Transverse colon (tissue), 4 donors: ENCODE data around the gene OR10S1. TPM values are rescaled to one million over a fixed set of nuclear protein-coding genes. Genes with fewer than 3 reads are reported as not detected.

ENCODE experiments used
- DNase-seq: peaks from one replicate; pipeline ENCODE4 v3.0.0-alpha.2; 2019
- H3K27ac ChIP-seq, 4 donors: fragments of 200-600 bp; sonication (generic); 2 replicates each; pipeline ENCODE4 v1.5.1; 2016 to 2018; ENCODE audit warnings: inconsistent platforms in 4 of 4
- H3K27me3 ChIP-seq: fragments of 200-600 bp; sonication (generic); 2 replicates; pipeline ENCODE4 v1.5.1; 2017; ENCODE audit warnings: inconsistent platforms
- H3K36me3 ChIP-seq, 4 donors: fragments of 200-600 bp; sonication (generic); 2 replicates each; pipeline ENCODE4 v1.5.1; 2017 to 2019; ENCODE audit warnings: inconsistent platforms in 4 of 4
- H3K4me1 ChIP-seq, 4 donors: fragments of 200-600 bp; sonication (generic); 2 replicates each; pipeline ENCODE4 v1.5.1; 2017 to 2020; ENCODE audit warnings: inconsistent platforms in 4 of 4
- H3K4me3 ChIP-seq, 4 donors: fragments of 200-600 bp; sonication (generic); 1 replicate in 1 of 4; 2 replicates in 3 of 4; pipeline versions ENCODE4 v1.5.1 to v1.6.1; 2017 to 2019; ENCODE audit warnings: inconsistent platforms in 4 of 4
- H3K9me3 ChIP-seq, 2 donors: fragments of 200-600 bp; sonication (generic); 2 replicates each; pipeline ENCODE4 v1.5.1; 2017 to 2019; ENCODE audit warnings: inconsistent platforms in 2 of 2
- EP300 ChIP-seq: sonication (generic); formaldehyde crosslinking; IDR thresholded peaks from one replicate; pipeline ENCODE4 v1.6.1; 2017; ENCODE audit warnings: antibody characterized with exemption, low read depth
- POLR2A ChIP-seq: fragments of 450-650 bp; IDR thresholded peaks from one replicate; pipeline ENCODE4 v1.6.1; 2016; ENCODE audit warnings: antibody characterized with exemption, mild to moderate bottlenecking, moderate library complexity
- POLR2AphosphoS5 ChIP-seq, 3 donors: sonication (generic); formaldehyde crosslinking; IDR thresholded peaks; one replicate each; pipeline ENCODE4 v1.6.1; 2016; ENCODE audit warnings: antibody characterized with exemption in 3 of 3
- WGBS, 2 donors: methylation state at CpG; one replicate each; pipeline ENCODE4 v1.1.5; 2018; ENCODE audit warnings: low coverage in 1 of 2; 5-methylcytosine and 5-hydroxymethylcytosine counted together
- in situ Hi-C, 4 donors: fragments of 200-750 bp; cut with MboI; loops; one replicate each; pipeline versions ENCODE4 v1.15.0 to v1.15.1; 2017; ENCODE audit warnings: low sequenced_read_pairs in 3 of 4, low pct_ligation_motif_present in 1 of 4, low pct_unique_long_range_greater_than_20kb in 1 of 4
- intact Hi-C: fragments of 100-400 bp; cut with DNase I; formaldehyde crosslinking; loops from one replicate; pipeline ENCODE4 v1.15.1; 2023; ENCODE audit warnings: low total_unique reads
- total RNA-seq, 4 donors: library from RNA; depleted of rRNA; stranded (reverse); fragments of >200 nt; gene quantifications; one replicate each; pipeline ENCODE4 v1.1.0, GENCODE V29; 2016
- TF ChIP-seq, protein P1 (sequence below), 5 experiments: fragments of 200-600 bp in 3 of 5; fragments of 450-650 bp in 2 of 5; sonication (generic) in 3 of 5; IDR thresholded peaks; 1 replicate in 2 of 5; 2 replicates in 3 of 5; pipeline ENCODE4 v1.5.1; 2016 to 2017; ENCODE audit warnings: antibody characterized with exemption in 5 of 5, inconsistent platforms in 3 of 5, mild to moderate bottlenecking in 2 of 5, moderate library complexity in 1 of 5

OR10S1 gene
- total RNA-seq, 4 donors from 2014 or later: not detected

DNA sequence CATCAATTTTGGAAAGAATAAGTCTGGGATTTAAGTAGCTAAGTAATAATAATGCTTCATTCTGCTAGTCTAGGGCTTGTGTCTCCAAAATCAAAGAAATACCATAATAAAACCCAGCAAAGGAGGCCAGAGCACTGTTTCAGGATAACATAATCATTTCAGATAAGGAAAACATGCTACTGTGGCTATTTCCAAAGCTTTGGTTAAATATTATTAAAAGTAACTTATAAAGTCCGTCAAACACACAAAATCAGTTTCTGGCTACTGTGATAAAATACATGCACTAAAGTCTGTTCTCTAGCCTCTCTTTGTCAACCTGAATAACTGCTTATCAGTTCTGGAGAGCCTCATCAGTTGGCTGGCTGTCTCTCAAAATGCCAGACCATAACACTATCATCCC lies 32.4 kb downstream of the OR10S1 start:
- TF ChIP-seq, protein P1, sequence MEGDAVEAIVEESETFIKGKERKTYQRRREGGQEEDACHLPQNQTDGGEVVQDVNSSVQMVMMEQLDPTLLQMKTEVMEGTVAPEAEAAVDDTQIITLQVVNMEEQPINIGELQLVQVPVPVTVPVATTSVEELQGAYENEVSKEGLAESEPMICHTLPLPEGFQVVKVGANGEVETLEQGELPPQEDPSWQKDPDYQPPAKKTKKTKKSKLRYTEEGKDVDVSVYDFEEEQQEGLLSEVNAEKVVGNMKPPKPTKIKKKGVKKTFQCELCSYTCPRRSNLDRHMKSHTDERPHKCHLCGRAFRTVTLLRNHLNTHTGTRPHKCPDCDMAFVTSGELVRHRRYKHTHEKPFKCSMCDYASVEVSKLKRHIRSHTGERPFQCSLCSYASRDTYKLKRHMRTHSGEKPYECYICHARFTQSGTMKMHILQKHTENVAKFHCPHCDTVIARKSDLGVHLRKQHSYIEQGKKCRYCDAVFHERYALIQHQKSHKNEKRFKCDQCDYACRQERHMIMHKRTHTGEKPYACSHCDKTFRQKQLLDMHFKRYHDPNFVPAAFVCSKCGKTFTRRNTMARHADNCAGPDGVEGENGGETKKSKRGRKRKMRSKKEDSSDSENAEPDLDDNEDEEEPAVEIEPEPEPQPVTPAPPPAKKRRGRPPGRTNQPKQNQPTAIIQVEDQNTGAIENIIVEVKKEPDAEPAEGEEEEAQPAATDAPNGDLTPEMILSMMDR (IDR thresholded peaks at IDR 0.05): no peak
- TF ChIP-seq POLR2AphosphoS5 (IDR thresholded peaks at IDR 0.05): no peak
- intact Hi-C loops (no loop called here), in situ Hi-C loops (no loop called here)
- H3K4me1 ChIP-seq: no peaks in the 10 kb centered on the region
- no peak for DNase-seq
- WGBS, 2 donors: 24 to 57% methylated on average over 1 of the region's 1 CpG
- H3K27ac ChIP-seq: no peak overlapping the region
- H3K9me3 ChIP-seq: no peaks in the 10 kb centered on the region
- no peak overlapping the region for H3K4me3 ChIP-seq
- H3K27me3 ChIP-seq: no peaks in the 10 kb centered on the region
- H3K36me3 ChIP-seq: no peaks in the 10 kb centered on the region

DNA sequence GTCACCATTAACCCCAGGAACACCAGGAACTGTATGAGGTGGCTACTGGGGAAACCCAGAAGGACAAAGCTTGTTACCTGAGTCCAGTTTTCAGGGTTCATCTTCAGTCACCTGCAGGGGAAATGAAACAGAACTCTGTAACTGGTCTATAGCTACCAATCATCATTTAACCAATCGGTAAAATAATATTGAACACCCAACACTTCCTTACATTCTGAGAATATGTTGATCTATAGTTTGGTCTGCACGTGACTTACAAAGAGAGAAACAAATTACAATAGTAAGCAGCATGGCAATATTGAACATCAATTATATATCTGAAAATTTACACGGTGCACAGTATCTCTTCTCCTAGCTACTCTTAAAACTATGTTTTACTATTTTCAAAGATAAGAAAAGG lies 33.8 kb downstream of the OR10S1 start, which contains the start of gene OR6T1:
Gene OR6T1, minus strand, starts transcription at position 101 of the 400 bp plus-strand sequence. Its CDS starts 0 bp downstream, at position 101.
- H3K4me1 ChIP-seq: no peaks in the 10 kb centered on the region
- no peaks in the 10 kb centered on the region for H3K9me3 ChIP-seq
- H3K27ac ChIP-seq: no peak within 1 kb of the TSS
- no peak for DNase-seq
- intact Hi-C loops (no loop called here), in situ Hi-C loops (no loop called here)
- no peaks in the 10 kb centered on the region for H3K27me3 ChIP-seq
- no peaks in the 10 kb centered on the region for H3K36me3 ChIP-seq
- no peak within 1 kb of the TSS for H3K4me3 ChIP-seq
- WGBS, 2 donors: 80 to 89% methylated on average over 3 of the region's 3 CpGs
- TF ChIP-seq POLR2A: no peak
- TF ChIP-seq EP300: no peak
- no peak for TF ChIP-seq POLR2AphosphoS5 (IDR thresholded peaks at IDR 0.05)

- no peaks in the 10 kb centered on the region for H3K4me1 ChIP-seq
- in situ Hi-C loops: no loop called here
- H3K9me3 ChIP-seq: no peaks in the 10 kb centered on the region
- intact Hi-C loops: no loop called here
- no peak overlapping the region for H3K4me3 ChIP-seq
- TF ChIP-seq EP300: no peak
- TF ChIP-seq, protein P1 (IDR thresholded peaks at IDR 0.05): no peak
- no peak for TF ChIP-seq POLR2AphosphoS5 (IDR thresholded peaks at IDR 0.05)
- no peak for TF ChIP-seq POLR2A
- no peaks in the 10 kb centered on the region for H3K27me3 ChIP-seq
- no peak for DNase-seq
- no peaks in the 10 kb centered on the region for H3K36me3 ChIP-seq
- WGBS, 2 donors: 84 to 89% methylated on average over 3 to 4 of the region's 4 CpGs
- H3K27ac ChIP-seq: no peak overlapping the region
Measured at GRCh38 chr11:123942413-123942812, 35.2 kb downstream of the OR10S1 start.

DNA sequence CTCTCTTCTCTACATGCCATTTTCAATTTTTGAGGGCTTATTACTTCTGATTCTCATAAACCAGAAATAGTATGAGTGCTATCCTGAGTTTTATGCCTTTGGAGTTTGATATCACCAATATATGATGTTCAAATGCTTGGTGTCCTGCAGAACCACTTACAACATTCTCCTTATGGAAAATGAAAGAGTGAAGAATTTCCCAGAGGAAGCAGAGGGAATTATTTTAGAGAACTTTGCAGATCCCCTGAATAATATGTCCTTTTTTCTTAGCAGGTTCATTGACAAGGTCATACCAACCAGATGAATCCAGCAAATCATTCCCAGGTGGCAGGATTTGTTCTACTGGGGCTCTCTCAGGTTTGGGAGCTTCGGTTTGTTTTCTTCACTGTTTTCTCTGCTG lies 38.3 kb downstream of the OR10S1 start, which contains the start of gene OR4D5:
Gene OR4D5, plus strand, starts transcription at position 301 of the 400 bp plus-strand sequence. Its CDS starts 0 bp downstream, at position 301.
- Histone ChIP-seq H3K27me3 (no peaks in the 10 kb centered on the region), H3K27ac (no peak within 1 kb of the TSS), H3K36me3 (no peaks in the 10 kb centered on the region), H3K9me3 (no peaks in the 10 kb centered on the region), H3K4me1 (no peaks in the 10 kb centered on the region), H3K4me3 (no peak within 1 kb of the TSS)
- DNase-seq: no peak
- WGBS, 2 donors: 69 to 80% methylated on average over 1 of the region's 1 CpG
- in situ Hi-C loops: no loop called here
- intact Hi-C loops: no loop called here
- TF ChIP-seq POLR2AphosphoS5 (IDR thresholded peaks at IDR 0.05) (no peak), POLR2A (no peak), EP300 (no peak)
- TF ChIP-seq, protein P1 (IDR thresholded peaks at IDR 0.05): no peak

Other genes starting within 250 kb of the OR10S1 start
- gene ZNF202, start 236.1 kb downstream of the OR10S1 start, total RNA-seq: 1 to 10 TPM; 4.4 to 7.8 (median 6.2) TPM
- gene OR6X1, start 223.3 kb downstream of the OR10S1 start, total RNA-seq: under 1 TPM in 1 of 4 donors, not detected in 3; 0.68 TPM
- not detected for gene OR6M1, start 171.4 kb downstream of the OR10S1 start, total RNA-seq
- not detected for gene TMEM225, start 92.1 kb downstream of the OR10S1 start, total RNA-seq
- gene OR8D4, start 75.6 kb downstream of the OR10S1 start, total RNA-seq: 1 to 10 TPM in 2 of 4 donors, under 1 TPM in 1, not detected in 1; 0.82 to 1.7 (median 1.6) TPM
- under 1 TPM in 2 of 4 donors, not detected in 2; 0.41 to 0.95 TPM for gene OR4D5, start 38.2 kb downstream of the OR10S1 start, total RNA-seq
- not detected for gene OR6T1, start 33.9 kb downstream of the OR10S1 start, total RNA-seq
- gene OR10G6, start 17.4 kb upstream of the OR10S1 start, total RNA-seq: not detected
- gene OR10G4, start 35.2 kb upstream of the OR10S1 start, total RNA-seq: 1 to 10 TPM in 1 of 4 donors, under 1 TPM in 1, not detected in 2; 0.27 to 1.2 TPM
- gene OR10G9, start 45.2 kb upstream of the OR10S1 start, total RNA-seq: under 1 TPM in 1 of 4 donors, not detected in 3; 0.55 TPM
- gene OR10G8, start 49.0 kb upstream of the OR10S1 start, total RNA-seq: 1 to 10 TPM in 1 of 4 donors, not detected in 3; 2.0 TPM
- not detected for gene OR10G7, start 63.5 kb upstream of the OR10S1 start, total RNA-seq
- 10 to 100 TPM; 10.1 to 72.5 (median 37.2) TPM for gene VWA5A, start 137.7 kb upstream of the OR10S1 start, total RNA-seq
- not detected for gene OR10D3, start 205.6 kb upstream of the OR10S1 start, total RNA-seq